Measurements from ENCODE around the gene SPOCK1.

- TF ChIP-seq, protein P1, sequence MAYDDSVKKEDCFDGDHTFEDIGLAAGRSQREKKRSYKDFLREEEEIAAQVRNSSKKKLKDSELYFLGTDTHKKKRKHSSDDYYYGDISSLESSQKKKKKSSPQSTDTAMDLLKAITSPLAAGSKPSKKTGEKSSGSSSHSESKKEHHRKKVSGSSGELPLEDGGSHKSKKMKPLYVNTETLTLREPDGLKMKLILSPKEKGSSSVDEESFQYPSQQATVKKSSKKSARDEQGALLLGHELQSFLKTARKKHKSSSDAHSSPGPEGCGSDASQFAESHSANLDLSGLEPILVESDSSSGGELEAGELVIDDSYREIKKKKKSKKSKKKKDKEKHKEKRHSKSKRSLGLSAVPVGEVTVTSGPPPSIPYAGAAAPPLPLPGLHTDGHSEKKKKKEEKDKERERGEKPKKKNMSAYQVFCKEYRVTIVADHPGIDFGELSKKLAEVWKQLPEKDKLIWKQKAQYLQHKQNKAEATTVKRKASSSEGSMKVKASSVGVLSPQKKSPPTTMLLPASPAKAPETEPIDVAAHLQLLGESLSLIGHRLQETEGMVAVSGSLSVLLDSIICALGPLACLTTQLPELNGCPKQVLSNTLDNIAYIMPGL (CRISPR knock-in tag; IDR thresholded peaks at IDR 0.05): no peak
- TF ChIP-seq GATA2 (CRISPR knock-in tag; IDR thresholded peaks at IDR 0.05): no peak
- TF ChIP-seq, protein P2, sequence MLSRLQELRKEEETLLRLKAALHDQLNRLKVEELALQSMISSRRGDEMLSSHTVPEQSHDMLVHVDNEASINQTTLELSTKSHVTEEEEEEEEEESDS (CRISPR knock-in tag; IDR thresholded peaks at IDR 0.05): no peak
- no peak for TF ChIP-seq XRCC3 (IDR thresholded peaks at IDR 0.05)
- TF ChIP-seq KDM5B (IDR thresholded peaks at IDR 0.05; ENCODE audit: insufficient replicate concordance, low read depth, low read length): no peak
Measured at GRCh38 chr5:137440795-137441194, 58.3 kb downstream of the SPOCK1 start.
